Measurements from ENCODE around the gene CSF1R.

GRCh38 chr5:150042459-150042858 lies 43.9 kb downstream of the CSF1R start:
- TF ChIP-seq MAFK (IDR thresholded peaks at IDR 0.05; ENCODE audit: low read depth, low read length) (no peak), CTCF (IDR thresholded peaks at IDR 0.05; ENCODE audit: control extremely low read depth in 1 of 3, insufficient read depth in 1 of 3, low read depth in 1 of 3, low read length in 3 of 3) (no peak), POLR2A (IDR thresholded peaks at IDR 0.05; ENCODE audit: control extremely low read depth in 1 of 2, low read depth in 2 of 2, low read length in 2 of 2) (no peak)
